Testis (tissue), 3 donors: ENCODE data around the gene ACTL8. TPM values are rescaled to one million over a fixed set of nuclear protein-coding genes. Genes with fewer than 3 reads are reported as not detected.

ENCODE experiments used
- DNase-seq: peaks from one replicate; pipeline ENCODE4 v3.0.0-alpha.2; 2019
- H3K27ac ChIP-seq, 2 donors: fragments of 200-600 bp; sonication (generic); one replicate each; pipeline ENCODE4 v1.5.1; 2019
- H3K27me3 ChIP-seq: fragments of 200-600 bp; sonication (generic); one replicate; pipeline ENCODE4 v1.5.1; 2019
- H3K36me3 ChIP-seq: fragments of 200-600 bp; sonication (generic); one replicate; pipeline ENCODE4 v1.5.1; 2017; ENCODE audit warnings: low read depth; ENCODE audit errors: missing control alignments
- H3K4me1 ChIP-seq: fragments of 200-600 bp; sonication (generic); one replicate; pipeline ENCODE4 v1.5.1; 2019
- H3K4me3 ChIP-seq, 2 donors: fragments of 200-600 bp; sonication (generic); one replicate each; pipeline ENCODE4 v1.5.1; 2017 to 2019
- H3K9me3 ChIP-seq: fragments of 200-600 bp; sonication (generic); one replicate; pipeline ENCODE4 v1.5.1; 2017
- CTCF ChIP-seq, 3 experiments: fragments of 450-650 bp in 2 of 3; fragments of 200-600 bp in 1 of 3; sonication (generic) in 1 of 3; IDR thresholded peaks; one replicate each; pipeline ENCODE4 v1.5.1; 2016 to 2019; ENCODE audit warnings: antibody characterized with exemption in 3 of 3, mild to moderate bottlenecking in 2 of 3, moderate library complexity in 1 of 3
- POLR2A ChIP-seq: fragments of 450-650 bp; IDR thresholded peaks from one replicate; pipeline ENCODE4 v1.6.1; 2017; ENCODE audit warnings: antibody characterized with exemption, mild to moderate bottlenecking, moderate library complexity
- WGBS, 2 donors: methylation state at CpG; one replicate each; pipeline ENCODE4 v1.1.5; 2018; 5-methylcytosine and 5-hydroxymethylcytosine counted together
- intact Hi-C: fragments of 100-400 bp; cut with DNase I; formaldehyde crosslinking; loops from one replicate; pipeline ENCODE4 v1.15.1; 2023; ENCODE audit warnings: low total_unique reads
- polyA plus RNA-seq: library from polyadenylated mRNA; stranded (reverse); fragments of 350-450 nt; fragmentation: Illumina TruSeq; extraction: RNeasy Lipid Tissue Mini Kit (QIAGEN cat#74804); gene quantifications from one replicate; pipeline ENCODE4 v1.2.3, GENCODE V29; 2014; ENCODE audit warnings: low read depth, low replicate concordance; ENCODE audit not compliant: insufficient read depth
- total RNA-seq, 2 donors: library from RNA; depleted of rRNA; stranded (reverse); fragments of >200 nt; gene quantifications; one replicate each; pipeline ENCODE4 v1.2.3, GENCODE V29; 2016

Gene ACTL8
- total and polyA plus RNA-seq, 3 donors from 2014 or later = 10.9 to 12.8 (median 12.6) TPM

- 45 to 56% methylated on average over 10 of the region's 10 CpGs for WGBS, 2 donors
- Histone ChIP-seq H3K27me3 (no peaks in the 10 kb centered on the region), H3K36me3 (no peaks in the 10 kb centered on the region), H3K9me3 (no peaks in the 10 kb centered on the region), H3K4me1 (no peaks in the 10 kb centered on the region), H3K4me3 (no peak overlapping the region), H3K27ac (no peak overlapping the region)
- TF ChIP-seq CTCF (IDR thresholded peaks at IDR 0.05) (no peak), POLR2A (no peak)
- DNase-seq = no peak
- intact Hi-C loops = no loop called here
These were observed 50.9 kb downstream of the ACTL8 start for GRCh38 chr1:17805869-17806684.

GRCh38 chr1:17808816-17809215, 53.7 kb downstream of the ACTL8 start:
- no peak for TF ChIP-seq POLR2A
- no peak for TF ChIP-seq CTCF (IDR thresholded peaks at IDR 0.05)
- 84 to 86% methylated on average over 6 of the region's 6 CpGs for WGBS, 2 donors
- DNase-seq = no peak
- Histone ChIP-seq H3K9me3 (no peaks in the 10 kb centered on the region), H3K36me3 (no peaks in the 10 kb centered on the region), H3K4me3 (no peak overlapping the region), H3K4me1 (no peaks in the 10 kb centered on the region), H3K27ac (no peak overlapping the region), H3K27me3 (no peaks in the 10 kb centered on the region)
- intact Hi-C loops = no loop called here

- TF ChIP-seq POLR2A = no peak
- H3K9me3 ChIP-seq = no peaks in the 10 kb centered on the region
- DNase-seq = no peak
- H3K36me3 ChIP-seq = no peaks in the 10 kb centered on the region
- 88 to 98% methylated on average over 2 of the region's 2 CpGs for WGBS, 2 donors
- no peak overlapping the region for H3K4me3 ChIP-seq
- H3K4me1 ChIP-seq = no peaks in the 10 kb centered on the region
- intact Hi-C loops = no loop called here
- H3K27me3 ChIP-seq = no peaks in the 10 kb centered on the region
- no peak overlapping the region for H3K27ac ChIP-seq
These were observed 55.5 kb downstream of the ACTL8 start for GRCh38 chr1:17810668-17811067.

- Histone ChIP-seq H3K4me1 (no peaks in the 10 kb centered on the region), H3K36me3 (no peaks in the 10 kb centered on the region), H3K4me3 (no peak overlapping the region), H3K9me3 (no peaks in the 10 kb centered on the region), H3K27ac (no peak overlapping the region), H3K27me3 (no peaks in the 10 kb centered on the region)
- intact Hi-C loops = no loop called here
- 88 to 91% methylated on average over 4 of the region's 4 CpGs for WGBS, 2 donors
- TF ChIP-seq POLR2A (no peak), CTCF (IDR thresholded peaks at IDR 0.05) (no peak)
- DNase-seq = no peak
These were observed 61.4 kb downstream of the ACTL8 start for GRCh38 chr1:17816511-17816910.

GRCh38 chr1:17819129-17819802, 64.1 kb downstream of the ACTL8 start:
- no peaks in the 10 kb centered on the region for H3K9me3 ChIP-seq
- DNase-seq = peak; percentile 40
- intact Hi-C loops = no loop called here
- H3K36me3 ChIP-seq = no peaks in the 10 kb centered on the region
- no peak for TF ChIP-seq POLR2A
- no peak for TF ChIP-seq CTCF (IDR thresholded peaks at IDR 0.05)
- no peaks in the 10 kb centered on the region for H3K27me3 ChIP-seq
- H3K4me3 ChIP-seq = no peak overlapping the region
- H3K4me1 ChIP-seq = no peaks in the 10 kb centered on the region
- no peak overlapping the region for H3K27ac ChIP-seq
- WGBS, 2 donors = 46 to 58% methylated on average over 16 to 17 of the region's 17 CpGs
